ENCODE results near the gene CHORDC1. TPM values are rescaled to one million over a fixed set of nuclear protein-coding genes. Genes with fewer than 3 reads are reported as not detected.
A peak's percentile ranks its signal among the peaks of the same experiment; 100 is the strongest.

The CHORDC1 gene
- total and polyA plus RNA-seq, 10 of the 15 experiments (the other 5 are each of a cell fraction or from before 2014, with no cell fraction given) = 32.6 to 108 (median 54.3) TPM

DNA sequence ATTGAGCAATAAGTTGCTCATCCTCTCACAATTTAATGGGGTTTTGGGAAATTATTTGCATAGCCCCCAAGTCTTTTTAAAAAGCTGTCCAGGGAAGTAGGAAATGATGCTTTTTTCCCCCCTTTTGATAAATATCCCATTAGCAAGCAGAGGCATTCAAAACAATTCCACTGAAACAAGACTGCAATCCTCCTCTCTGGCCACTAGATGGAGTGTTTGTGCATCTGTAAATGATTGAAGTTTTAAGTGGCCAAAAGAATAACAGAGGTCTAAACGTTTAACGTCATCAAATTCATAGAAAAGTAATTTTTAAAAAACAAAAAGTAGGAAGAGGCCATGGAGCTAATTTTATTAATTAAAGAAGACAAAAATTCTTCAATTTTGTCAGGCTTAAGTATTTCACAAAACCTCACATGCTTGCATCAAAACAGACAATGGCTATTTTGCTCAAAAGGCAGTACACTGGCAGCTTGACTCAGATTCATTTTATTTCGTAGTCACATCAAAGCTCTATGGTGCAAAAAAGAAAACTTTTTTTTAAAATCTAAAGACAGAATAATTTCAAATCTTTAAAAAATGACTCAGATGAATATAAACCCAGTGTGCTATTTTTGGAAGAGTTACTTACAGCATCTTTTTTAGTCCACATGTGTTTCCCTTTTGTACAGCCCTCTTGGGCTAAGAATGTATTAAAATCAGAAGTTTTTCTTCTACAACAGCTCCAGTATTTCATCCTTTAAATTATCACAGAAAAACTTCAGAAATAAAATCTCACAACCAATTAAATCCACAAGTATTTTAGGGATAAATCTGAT is 17.8 kb downstream of the CHORDC1 start:
- no peak overlapping the region for H3K4me3 ChIP-seq
- DNase-seq (ENCODE audit: low read depth, low spot score) (no peak), ATAC-seq (peak; percentile 77), FAIRE-seq (peak; percentile 66)
- H3K79me2 ChIP-seq (ENCODE audit: control insufficient read depth, insufficient read depth, low read length) = no peaks in the 10 kb centered on the region
- intact Hi-C loops (cut with micrococcal nuclease; ENCODE audit: unreplicated experiment) (no loop called here), in situ Hi-C loops (cut with MboI) (no loop called here)
- H3K36me3 ChIP-seq (ENCODE audit: control insufficient read depth in 2 of 2, insufficient read depth in 2 of 2, low read length in 1 of 2) = peaks cover 0 to 13% of the 10 kb centered on the region in 2 experiments; a peak in 3 of 4 replicates
- ChIA-PET POLR2A (interaction anchor here (0.6 to 1.4 kb wide), 2 partner anchors 15 to 292 kb away, joined by 3 to 4 read pairs; no protein-coding TSS in a partner anchor), CTCF (interaction anchor here (0.6 to 3.7 kb wide), 32 partner anchors 8 to 965 kb away, joined by 3 to 67 read pairs (median 4); partner anchors contain the start of gene CHORDC1), SMC1A (ENCODE audit: uncharacterized antibody, unreplicated experiment) (interaction anchor here (0.9 to 1.8 kb wide), 7 partner anchors 9 to 255 kb away, joined by 3 to 8 read pairs (median 3); no protein-coding TSS in a partner anchor), RAD21 (ENCODE audit: unreplicated experiment) (interaction anchor here (0.9 to 1.9 kb wide), 6 partner anchors 9 to 121 kb away, joined by 3 to 9 read pairs (median 3); no protein-coding TSS in a partner anchor)
- no peak overlapping the region for H3K27ac ChIP-seq (ENCODE audit: control insufficient read depth, insufficient read depth)
- no peaks in the 10 kb centered on the region for H3K4me1 ChIP-seq (ENCODE audit: control insufficient read depth, insufficient read depth, low read length)
- 0% methylated on average over 3 of the region's 3 CpGs for whole genome bisulfite sequencing (ENCODE audit: insufficient coverage, insufficient replicate concordance, low lambda C conversion rate, missing lambda C conversion rate)
- H3K4me2 ChIP-seq (ENCODE audit: control insufficient read depth, insufficient read depth) = no peak overlapping the region
- H3K9me3 ChIP-seq (replicated peaks; ENCODE audit: control insufficient read depth, insufficient read depth, low read length) = no peaks in the 10 kb centered on the region
- no TSS peak for BruUV-seq (replicated peaks)
- H4K20me1 ChIP-seq (ENCODE audit: control insufficient read depth, insufficient read depth) = no peaks in the 10 kb centered on the region
- H2AFZ ChIP-seq (ENCODE audit: control insufficient read depth, low read depth, low read length) = no peak overlapping the region
- H3K27me3 ChIP-seq (replicated peaks in 1 of 2; ENCODE audit: control insufficient read depth in 2 of 2, insufficient read depth in 2 of 2, low read length in 1 of 2) = no peaks in the 10 kb centered on the region
- H3K9ac ChIP-seq (ENCODE audit: control insufficient read depth, insufficient read depth, low read length) = no peak overlapping the region
- TF ChIP-seq WRNIP1 (IDR thresholded peaks at IDR 0.05; ENCODE audit: borderline replicate concordance, low read depth, low read length) (no peak), CREM (IDR thresholded peaks at IDR 0.05; ENCODE audit: low read depth) (no peak), SP1 (IDR thresholded peaks at IDR 0.05; ENCODE audit: low read depth, low read length) (no peak), HCFC1 (IDR thresholded peaks at IDR 0.05; ENCODE audit: low read length) (no peak), TCF12 (IDR thresholded peaks at IDR 0.05; ENCODE audit: low read depth, low read length) (no peak), SMC3 (IDR thresholded peaks at IDR 0.05; ENCODE audit: borderline replicate concordance, low read length) (peak; percentile 49; the same call in 1 of the 2 replicates), BHLHE40 (IDR thresholded peaks at IDR 0.05; ENCODE audit: borderline replicate concordance in 1 of 2, low read depth in 2 of 2, low read length in 1 of 2) (no peak), NFXL1 (IDR thresholded peaks at IDR 0.05; ENCODE audit: borderline replicate concordance) (no peak), KLF5 (IDR thresholded peaks at IDR 0.05; ENCODE audit: partially characterized antibody) (no peak), RELA (IDR thresholded peaks at IDR 0.05; ENCODE audit: borderline replicate concordance, partially characterized antibody) (no peak)
- TF ChIP-seq, protein P1, sequence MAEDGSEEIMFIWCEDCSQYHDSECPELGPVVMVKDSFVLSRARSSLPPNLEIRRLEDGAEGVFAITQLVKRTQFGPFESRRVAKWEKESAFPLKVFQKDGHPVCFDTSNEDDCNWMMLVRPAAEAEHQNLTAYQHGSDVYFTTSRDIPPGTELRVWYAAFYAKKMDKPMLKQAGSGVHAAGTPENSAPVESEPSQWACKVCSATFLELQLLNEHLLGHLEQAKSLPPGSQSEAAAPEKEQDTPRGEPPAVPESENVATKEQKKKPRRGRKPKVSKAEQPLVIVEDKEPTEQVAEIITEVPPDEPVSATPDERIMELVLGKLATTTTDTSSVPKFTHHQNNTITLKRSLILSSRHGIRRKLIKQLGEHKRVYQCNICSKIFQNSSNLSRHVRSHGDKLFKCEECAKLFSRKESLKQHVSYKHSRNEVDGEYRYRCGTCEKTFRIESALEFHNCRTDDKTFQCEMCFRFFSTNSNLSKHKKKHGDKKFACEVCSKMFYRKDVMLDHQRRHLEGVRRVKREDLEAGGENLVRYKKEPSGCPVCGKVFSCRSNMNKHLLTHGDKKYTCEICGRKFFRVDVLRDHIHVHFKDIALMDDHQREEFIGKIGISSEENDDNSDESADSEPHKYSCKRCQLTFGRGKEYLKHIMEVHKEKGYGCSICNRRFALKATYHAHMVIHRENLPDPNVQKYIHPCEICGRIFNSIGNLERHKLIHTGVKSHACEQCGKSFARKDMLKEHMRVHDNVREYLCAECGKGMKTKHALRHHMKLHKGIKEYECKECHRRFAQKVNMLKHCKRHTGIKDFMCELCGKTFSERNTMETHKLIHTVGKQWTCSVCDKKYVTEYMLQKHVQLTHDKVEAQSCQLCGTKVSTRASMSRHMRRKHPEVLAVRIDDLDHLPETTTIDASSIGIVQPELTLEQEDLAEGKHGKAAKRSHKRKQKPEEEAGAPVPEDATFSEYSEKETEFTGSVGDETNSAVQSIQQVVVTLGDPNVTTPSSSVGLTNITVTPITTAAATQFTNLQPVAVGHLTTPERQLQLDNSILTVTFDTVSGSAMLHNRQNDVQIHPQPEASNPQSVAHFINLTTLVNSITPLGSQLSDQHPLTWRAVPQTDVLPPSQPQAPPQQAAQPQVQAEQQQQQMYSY (CRISPR knock-in tag; IDR thresholded peaks at IDR 0.05) = no peak
- TF ChIP-seq, protein P2, sequence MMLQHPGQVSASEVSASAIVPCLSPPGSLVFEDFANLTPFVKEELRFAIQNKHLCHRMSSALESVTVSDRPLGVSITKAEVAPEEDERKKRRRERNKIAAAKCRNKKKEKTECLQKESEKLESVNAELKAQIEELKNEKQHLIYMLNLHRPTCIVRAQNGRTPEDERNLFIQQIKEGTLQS (IDR thresholded peaks at IDR 0.05; ENCODE audit: borderline replicate concordance, extremely low read depth, low read depth, low read length) = no peak
- TF ChIP-seq, protein P3, sequence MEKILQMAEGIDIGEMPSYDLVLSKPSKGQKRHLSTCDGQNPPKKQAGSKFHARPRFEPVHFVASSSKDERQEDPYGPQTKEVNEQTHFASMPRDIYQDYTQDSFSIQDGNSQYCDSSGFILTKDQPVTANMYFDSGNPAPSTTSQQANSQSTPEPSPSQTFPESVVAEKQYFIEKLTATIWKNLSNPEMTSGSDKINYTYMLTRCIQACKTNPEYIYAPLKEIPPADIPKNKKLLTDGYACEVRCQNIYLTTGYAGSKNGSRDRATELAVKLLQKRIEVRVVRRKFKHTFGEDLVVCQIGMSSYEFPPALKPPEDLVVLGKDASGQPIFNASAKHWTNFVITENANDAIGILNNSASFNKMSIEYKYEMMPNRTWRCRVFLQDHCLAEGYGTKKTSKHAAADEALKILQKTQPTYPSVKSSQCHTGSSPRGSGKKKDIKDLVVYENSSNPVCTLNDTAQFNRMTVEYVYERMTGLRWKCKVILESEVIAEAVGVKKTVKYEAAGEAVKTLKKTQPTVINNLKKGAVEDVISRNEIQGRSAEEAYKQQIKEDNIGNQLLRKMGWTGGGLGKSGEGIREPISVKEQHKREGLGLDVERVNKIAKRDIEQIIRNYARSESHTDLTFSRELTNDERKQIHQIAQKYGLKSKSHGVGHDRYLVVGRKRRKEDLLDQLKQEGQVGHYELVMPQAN (conservative IDR thresholded peaks at IDR 0.05) = no peak
- TF ChIP-seq, protein P4, sequence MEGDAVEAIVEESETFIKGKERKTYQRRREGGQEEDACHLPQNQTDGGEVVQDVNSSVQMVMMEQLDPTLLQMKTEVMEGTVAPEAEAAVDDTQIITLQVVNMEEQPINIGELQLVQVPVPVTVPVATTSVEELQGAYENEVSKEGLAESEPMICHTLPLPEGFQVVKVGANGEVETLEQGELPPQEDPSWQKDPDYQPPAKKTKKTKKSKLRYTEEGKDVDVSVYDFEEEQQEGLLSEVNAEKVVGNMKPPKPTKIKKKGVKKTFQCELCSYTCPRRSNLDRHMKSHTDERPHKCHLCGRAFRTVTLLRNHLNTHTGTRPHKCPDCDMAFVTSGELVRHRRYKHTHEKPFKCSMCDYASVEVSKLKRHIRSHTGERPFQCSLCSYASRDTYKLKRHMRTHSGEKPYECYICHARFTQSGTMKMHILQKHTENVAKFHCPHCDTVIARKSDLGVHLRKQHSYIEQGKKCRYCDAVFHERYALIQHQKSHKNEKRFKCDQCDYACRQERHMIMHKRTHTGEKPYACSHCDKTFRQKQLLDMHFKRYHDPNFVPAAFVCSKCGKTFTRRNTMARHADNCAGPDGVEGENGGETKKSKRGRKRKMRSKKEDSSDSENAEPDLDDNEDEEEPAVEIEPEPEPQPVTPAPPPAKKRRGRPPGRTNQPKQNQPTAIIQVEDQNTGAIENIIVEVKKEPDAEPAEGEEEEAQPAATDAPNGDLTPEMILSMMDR (IDR thresholded peaks at IDR 0.05 in 2 of 3, conservative IDR thresholded peaks at IDR 0.05 in 1 of 3; ENCODE audit: control insufficient read depth in 2 of 3, extremely low read depth in 1 of 3, insufficient read depth in 1 of 3, low read depth in 3 of 3, low read length in 3 of 3) = peak; percentile 82 to 86 (median 86)

All from GM12878 (cell line).